ENCODE data around the gene TTLL9. TPM values are rescaled to one million over a fixed set of nuclear protein-coding genes. Genes with fewer than 3 reads are reported as not detected.

The TTLL9 gene
- total RNA-seq, 1 donor from 2014 or later: not detected

DNA sequence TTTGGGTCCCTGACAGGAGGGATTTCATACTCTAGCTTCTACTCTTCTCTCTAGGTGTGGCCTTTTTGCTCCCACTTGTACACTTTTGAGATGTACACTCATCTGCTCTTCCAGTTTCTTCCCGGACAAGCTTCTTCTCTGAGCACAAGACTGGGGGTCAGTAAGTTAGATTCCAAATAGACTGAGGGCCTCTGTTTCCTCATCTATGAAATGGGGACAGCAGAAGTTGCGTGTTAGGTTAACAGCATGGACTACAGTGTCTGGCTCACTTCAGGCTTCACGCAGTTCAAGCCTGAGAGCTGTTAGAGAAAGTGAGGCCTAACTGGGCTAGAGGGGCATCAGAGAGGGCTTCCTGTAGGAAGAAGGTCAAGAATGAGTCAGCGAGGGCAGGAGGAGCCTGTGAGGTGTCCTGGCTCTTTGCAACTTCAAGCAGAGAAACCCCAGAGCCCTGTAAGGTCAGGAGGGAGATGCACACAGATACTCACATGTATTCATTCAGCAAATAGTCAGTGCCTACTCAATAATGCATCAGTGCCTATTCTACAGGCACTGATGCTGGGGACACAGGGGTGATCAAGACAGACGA lies 118.1 kb downstream of the TTLL9 start:
- intact Hi-C loops (cut with DNase I): no loop called here
- ATAC-seq (ENCODE audit: poor library complexity): no peak

DNA sequence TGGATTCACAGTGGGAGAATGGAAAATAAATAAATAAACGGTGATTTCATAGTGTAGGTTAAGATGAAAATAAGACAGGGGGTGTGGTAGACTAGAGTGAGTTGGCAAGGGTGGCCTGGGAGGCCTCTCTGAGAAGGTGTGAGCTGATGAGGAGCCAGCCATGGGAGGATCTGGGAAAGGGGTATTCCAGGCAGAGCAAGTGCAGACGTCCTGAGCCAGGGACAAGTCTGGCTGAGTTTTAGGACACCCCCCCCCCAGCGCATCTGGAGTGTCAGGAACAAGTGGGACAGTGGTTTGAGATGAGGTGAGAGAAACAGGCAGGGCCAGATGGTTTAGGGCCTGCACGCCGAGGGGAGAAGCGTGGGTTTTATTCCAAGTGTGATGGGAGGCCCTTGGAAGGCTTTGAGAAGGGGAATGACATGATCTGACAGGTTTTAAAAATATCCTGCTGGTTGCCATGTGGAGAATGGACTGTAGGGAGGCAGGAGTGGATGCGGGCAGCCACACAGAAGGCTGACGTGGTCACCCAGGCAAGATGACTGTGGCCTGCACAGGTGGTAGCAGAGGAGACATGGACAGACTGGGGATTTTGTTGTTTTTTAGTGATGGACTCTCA lies 118.7 kb downstream of the TTLL9 start:
- DNase-seq: no peak
- intact Hi-C loops (cut with DNase I): no loop called here
- no peak for ATAC-seq (ENCODE audit: poor library complexity)

More for the DNA sequence above, 118.1 kb downstream of the TTLL9 start:
- no peak for DNase-seq

DNA sequence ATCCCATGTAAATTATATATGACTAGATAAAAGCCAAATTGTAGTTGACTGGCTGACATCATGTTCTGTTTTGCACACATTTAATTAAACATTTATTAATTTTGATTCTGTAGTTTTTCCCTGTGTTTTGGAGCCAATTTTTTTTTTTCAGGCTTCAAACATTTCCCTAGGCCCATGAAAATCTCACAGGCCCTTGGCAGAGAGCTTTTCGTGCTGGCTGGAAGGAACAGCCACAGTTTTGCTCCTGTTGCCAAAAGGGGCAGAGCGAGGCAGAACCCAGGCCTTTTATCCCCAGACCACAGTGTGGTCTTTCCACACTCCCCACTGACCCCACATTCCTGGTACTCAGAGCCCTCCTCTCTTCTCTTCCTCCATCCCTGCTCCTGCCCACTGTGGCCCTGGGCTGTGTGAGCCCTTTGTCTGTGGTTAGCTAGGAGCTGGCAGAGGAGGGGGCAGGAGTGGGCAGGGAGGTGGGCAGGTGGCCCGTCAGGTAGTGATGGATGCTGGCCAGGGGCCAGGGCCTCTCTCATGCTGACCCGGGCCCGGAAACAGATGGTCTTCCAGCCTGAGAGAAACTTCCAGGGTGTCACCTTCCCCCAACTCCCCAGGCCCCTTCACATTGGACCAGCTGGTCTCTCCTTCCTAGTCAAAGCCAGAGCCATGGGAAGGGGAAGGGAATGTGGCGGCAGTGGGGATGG lies 120.4 kb downstream of the TTLL9 start:
- intact Hi-C loops (cut with DNase I): no loop called here
- DNase-seq: no peak
- ATAC-seq (ENCODE audit: poor library complexity): no peak

DNA sequence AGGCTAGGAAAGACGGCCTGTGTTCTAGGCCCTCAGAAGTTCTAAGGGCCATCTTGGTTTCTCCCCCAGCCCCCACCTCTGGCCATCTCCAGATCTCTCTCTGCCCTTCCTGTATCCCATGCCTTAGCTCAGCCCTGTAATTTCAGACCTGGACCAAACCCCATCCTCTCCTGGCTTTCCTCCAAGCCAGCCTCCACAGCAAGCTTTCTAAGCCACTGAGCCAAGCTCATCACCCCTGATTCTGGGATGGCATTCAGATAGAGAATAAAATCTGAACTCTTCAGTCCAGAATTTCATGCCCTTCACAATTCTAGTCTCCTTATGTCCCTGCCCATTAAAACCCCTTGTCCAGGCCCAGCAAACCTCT lies 120.9 kb downstream of the TTLL9 start:
- intact Hi-C loops (cut with DNase I): no loop called here
- ATAC-seq (ENCODE audit: poor library complexity): no peak
- no peak for DNase-seq

DNA sequence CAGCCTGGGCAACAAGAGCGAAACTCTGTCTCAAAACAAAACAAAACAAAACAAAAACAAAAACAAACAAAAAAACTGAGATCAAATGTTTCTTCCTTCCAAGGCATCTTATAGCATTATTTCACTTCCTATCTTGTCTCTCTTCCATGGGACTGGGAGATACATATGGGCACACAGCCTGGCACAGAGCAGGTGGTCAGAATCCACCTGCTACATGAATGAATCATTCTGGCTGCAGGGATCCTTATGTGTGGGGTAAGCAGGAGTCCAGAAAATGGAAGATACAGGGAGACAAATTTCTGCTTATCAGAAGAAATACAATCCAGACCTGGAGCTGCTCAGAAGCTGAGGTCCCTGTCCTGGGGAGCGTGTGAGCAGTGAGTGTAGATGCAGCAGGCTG lies 121.7 kb downstream of the TTLL9 start:
- ATAC-seq (ENCODE audit: poor library complexity) (no peak), DNase-seq (no peak)
- intact Hi-C loops (cut with DNase I): no loop called here

Other genes with a start within 250 kb of the TTLL9 start
- 9.3 TPM for gene COX4I2, start 232.7 kb upstream of the TTLL9 start, total RNA-seq
- 48.7 TPM for gene BCL2L1, start 147.8 kb upstream of the TTLL9 start, total RNA-seq
- gene TPX2, start 131.3 kb upstream of the TTLL9 start, total RNA-seq: 0.97 TPM
- 0.19 TPM for gene MYLK2, start 51.3 kb upstream of the TTLL9 start, total RNA-seq
- 0.62 TPM for gene FOXS1, start 25.0 kb upstream of the TTLL9 start, total RNA-seq
- gene DUSP15, start 107 bp upstream of the TTLL9 start, total RNA-seq: 2.5 TPM
- gene PDRG1, start 81.4 kb downstream of the TTLL9 start, total RNA-seq: 11.1 TPM
- gene XKR7, start 97.5 kb downstream of the TTLL9 start, total RNA-seq: not detected
- gene CCM2L, start 139.8 kb downstream of the TTLL9 start, total RNA-seq: 8.5 TPM
- 4.9 TPM for gene HCK, start 181.6 kb downstream of the TTLL9 start, total RNA-seq
- 23.0 TPM for gene TM9SF4, start 239.1 kb downstream of the TTLL9 start, total RNA-seq

Measured in Right ventricle myocardium superior (tissue), 1 donor.